GM21447 (cell line): Measurements from ENCODE around the gene ARMC9.

Experiments
- ATAC-seq: cut with Tn5 transposase; IDR thresholded peaks from one replicate; pipeline ENCODE4 v1.9.1; 2021; ENCODE audit not compliant: unreplicated experiment

The ARMC9 gene

GRCh38 chr2:231308219-231308618 lies 109.8 kb downstream of the ARMC9 start:
- ATAC-seq: no peak

- no peak for ATAC-seq
Measured at GRCh38 chr2:231308631-231309428, 110.4 kb downstream of the ARMC9 start.

- no peak for ATAC-seq
Measured at GRCh38 chr2:231312066-231312465, 113.6 kb downstream of the ARMC9 start.

- ATAC-seq: peak; percentile 51
Measured at GRCh38 chr2:231315896-231316295, 117.5 kb downstream of the ARMC9 start.

- ATAC-seq: no peak
Measured at GRCh38 chr2:231317579-231317978, 119.1 kb downstream of the ARMC9 start.

GRCh38 chr2:231318436-231318835 lies 120.0 kb downstream of the ARMC9 start:
- no peak for ATAC-seq

- ATAC-seq: no peak
Measured at GRCh38 chr2:231318954-231319353, 120.5 kb downstream of the ARMC9 start.

GRCh38 chr2:231319867-231320266 lies 121.4 kb downstream of the ARMC9 start:
- ATAC-seq: no peak

- no peak for ATAC-seq
Measured at GRCh38 chr2:231321021-231321420, 122.6 kb downstream of the ARMC9 start.

- ATAC-seq: no peak
Measured at GRCh38 chr2:231321556-231322334, 123.3 kb downstream of the ARMC9 start.

- ATAC-seq: no peak
Measured at GRCh38 chr2:231323316-231323715, 124.9 kb downstream of the ARMC9 start.

GRCh38 chr2:231325826-231326225 lies 127.4 kb downstream of the ARMC9 start:
- no peak for ATAC-seq

- no peak for ATAC-seq
Measured at GRCh38 chr2:231326404-231326803, 128.0 kb downstream of the ARMC9 start.

- no peak for ATAC-seq
Measured at GRCh38 chr2:231330311-231330710, 131.9 kb downstream of the ARMC9 start.

GRCh38 chr2:231331533-231331932 lies 133.1 kb downstream of the ARMC9 start:
- no peak for ATAC-seq

GRCh38 chr2:231332388-231332787 lies 134.0 kb downstream of the ARMC9 start:
- ATAC-seq: no peak

- ATAC-seq: no peak
Measured at GRCh38 chr2:231332872-231333500, 134.6 kb downstream of the ARMC9 start.

GRCh38 chr2:231334179-231334930 lies 135.9 kb downstream of the ARMC9 start:
- no peak for ATAC-seq

GRCh38 chr2:231334981-231335380 lies 136.6 kb downstream of the ARMC9 start:
- no peak for ATAC-seq

GRCh38 chr2:231335591-231335990 lies 137.2 kb downstream of the ARMC9 start:
- ATAC-seq: no peak

GRCh38 chr2:231336236-231336635 lies 137.8 kb downstream of the ARMC9 start:
- ATAC-seq: no peak
